ENCODE data around the gene ADK. TPM values are rescaled to one million over a fixed set of nuclear protein-coding genes. Genes with fewer than 3 reads are reported as not detected.
"Not testable (repeated sequence)": the region's sequence is repeated elsewhere in the genome, so short reads cannot be mapped to it uniquely, and the experiment has no call there.

ADK gene
- total RNA-seq, 6 experiments from 2014 or later, result 54.2 to 92.5 (median 63.5) TPM

GRCh38 chr10:74460812-74461211, 309.8 kb downstream of the ADK start:
- Histone ChIP-seq H3K4me3 (no peak overlapping the region), H3K36me3 (no peaks in the 10 kb centered on the region), H3K27me3 (no peaks in the 10 kb centered on the region), H3K4me1 (no peaks in the 10 kb centered on the region), H3K27ac (no peak overlapping the region), H3K9me3 (no peaks in the 10 kb centered on the region)
- no peak for TF ChIP-seq POLR2A (IDR thresholded peaks at IDR 0.05)
- TF ChIP-seq, protein P1, sequence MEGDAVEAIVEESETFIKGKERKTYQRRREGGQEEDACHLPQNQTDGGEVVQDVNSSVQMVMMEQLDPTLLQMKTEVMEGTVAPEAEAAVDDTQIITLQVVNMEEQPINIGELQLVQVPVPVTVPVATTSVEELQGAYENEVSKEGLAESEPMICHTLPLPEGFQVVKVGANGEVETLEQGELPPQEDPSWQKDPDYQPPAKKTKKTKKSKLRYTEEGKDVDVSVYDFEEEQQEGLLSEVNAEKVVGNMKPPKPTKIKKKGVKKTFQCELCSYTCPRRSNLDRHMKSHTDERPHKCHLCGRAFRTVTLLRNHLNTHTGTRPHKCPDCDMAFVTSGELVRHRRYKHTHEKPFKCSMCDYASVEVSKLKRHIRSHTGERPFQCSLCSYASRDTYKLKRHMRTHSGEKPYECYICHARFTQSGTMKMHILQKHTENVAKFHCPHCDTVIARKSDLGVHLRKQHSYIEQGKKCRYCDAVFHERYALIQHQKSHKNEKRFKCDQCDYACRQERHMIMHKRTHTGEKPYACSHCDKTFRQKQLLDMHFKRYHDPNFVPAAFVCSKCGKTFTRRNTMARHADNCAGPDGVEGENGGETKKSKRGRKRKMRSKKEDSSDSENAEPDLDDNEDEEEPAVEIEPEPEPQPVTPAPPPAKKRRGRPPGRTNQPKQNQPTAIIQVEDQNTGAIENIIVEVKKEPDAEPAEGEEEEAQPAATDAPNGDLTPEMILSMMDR (IDR thresholded peaks at IDR 0.05), result no peak
- 40% methylated on average over 1 of the region's 1 CpG for WGBS (ENCODE audit: insufficient coverage, low coverage, low lambda C conversion rate, missing lambda C conversion rate)
- DNase-seq (no peak), ATAC-seq (no peak)
- intact Hi-C loops (cut with DNase I), result no loop called here

GRCh38 chr10:74474022-74474713, 323.1 kb downstream of the ADK start:
- Histone ChIP-seq H3K27me3 (no peaks in the 10 kb centered on the region), H3K9me3 (no peaks in the 10 kb centered on the region), H3K4me1 (no peaks in the 10 kb centered on the region), H3K27ac (no peak overlapping the region), H3K4me3 (no peak overlapping the region), H3K36me3 (no peaks in the 10 kb centered on the region)
- no peak for ATAC-seq
- intact Hi-C loops (cut with DNase I), result no loop called here
- TF ChIP-seq, protein P1 (IDR thresholded peaks at IDR 0.05), result no peak
- TF ChIP-seq POLR2A (IDR thresholded peaks at IDR 0.05), result no peak
- 90% methylated on average over 7 of the region's 7 CpGs for WGBS (ENCODE audit: insufficient coverage, low coverage, low lambda C conversion rate, missing lambda C conversion rate)
- no peak for DNase-seq

DNA sequence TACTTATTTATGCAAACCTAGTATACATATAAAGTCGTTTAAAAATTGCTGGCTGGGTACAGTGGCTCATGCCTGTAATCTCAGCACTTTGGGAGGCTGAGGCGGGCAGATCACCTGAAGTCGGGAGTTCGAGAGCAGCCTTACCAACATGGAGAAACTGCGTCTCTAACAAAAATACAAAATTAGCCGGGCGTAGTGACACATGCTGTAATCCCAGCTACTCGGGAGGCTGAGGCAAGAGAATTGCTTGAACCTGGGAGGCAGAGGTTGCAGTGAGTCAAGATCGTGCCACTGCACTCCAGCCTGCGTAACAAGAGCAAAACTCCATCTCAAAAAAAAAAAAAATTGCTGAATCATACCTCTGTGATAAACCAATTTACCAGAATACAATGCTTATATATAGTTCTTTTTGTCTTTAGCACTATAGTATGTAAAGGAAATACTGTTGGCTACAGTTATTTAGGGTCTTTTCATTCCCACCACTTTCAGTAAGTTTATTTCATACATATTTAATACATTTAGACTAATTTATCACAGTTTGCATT, 325.2 kb downstream of the ADK start:
- H3K27ac ChIP-seq; H3K27me3 ChIP-seq; H3K4me3 ChIP-seq; H3K4me1 ChIP-seq; DNase-seq; H3K36me3 ChIP-seq; ATAC-seq; intact Hi-C loops (cut with DNase I); H3K9me3 ChIP-seq: not testable (repeated sequence)
- WGBS (ENCODE audit: insufficient coverage, low coverage, low lambda C conversion rate, missing lambda C conversion rate), result 92% methylated on average over 10 of the region's 10 CpGs

DNA sequence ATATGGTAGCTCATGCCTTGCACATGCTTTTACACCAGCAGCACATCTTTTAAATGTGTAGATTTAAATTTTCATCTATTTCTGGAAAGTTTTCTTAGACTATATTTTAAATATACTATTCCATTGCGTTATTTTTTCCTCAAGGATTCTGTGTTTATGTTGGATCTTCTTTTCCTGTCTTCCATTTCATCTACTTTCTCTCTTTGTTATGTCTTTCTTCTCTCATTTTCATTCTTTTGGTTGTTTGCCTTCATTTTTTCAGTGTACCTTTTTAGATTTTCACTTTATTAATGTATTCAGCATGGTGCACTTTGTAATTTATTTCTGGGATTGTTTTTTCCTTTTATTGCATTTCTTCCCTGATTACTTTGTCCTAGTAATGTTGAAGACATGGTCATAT, 329.8 kb downstream of the ADK start:
- WGBS (ENCODE audit: insufficient coverage, low coverage, low lambda C conversion rate, missing lambda C conversion rate), result 92% methylated on average over 1 of the region's 1 CpG
- Histone ChIP-seq H3K27me3 (no peaks in the 10 kb centered on the region), H3K4me3 (no peak overlapping the region), H3K36me3 (no peaks in the 10 kb centered on the region), H3K4me1 (no peaks in the 10 kb centered on the region), H3K9me3 (no peaks in the 10 kb centered on the region), H3K27ac (no peak overlapping the region)
- no peak for ATAC-seq
- TF ChIP-seq, protein P1 (IDR thresholded peaks at IDR 0.05), result no peak
- no peak for TF ChIP-seq POLR2A (IDR thresholded peaks at IDR 0.05)
- no peak for DNase-seq
- intact Hi-C loops (cut with DNase I), result no loop called here

DNA sequence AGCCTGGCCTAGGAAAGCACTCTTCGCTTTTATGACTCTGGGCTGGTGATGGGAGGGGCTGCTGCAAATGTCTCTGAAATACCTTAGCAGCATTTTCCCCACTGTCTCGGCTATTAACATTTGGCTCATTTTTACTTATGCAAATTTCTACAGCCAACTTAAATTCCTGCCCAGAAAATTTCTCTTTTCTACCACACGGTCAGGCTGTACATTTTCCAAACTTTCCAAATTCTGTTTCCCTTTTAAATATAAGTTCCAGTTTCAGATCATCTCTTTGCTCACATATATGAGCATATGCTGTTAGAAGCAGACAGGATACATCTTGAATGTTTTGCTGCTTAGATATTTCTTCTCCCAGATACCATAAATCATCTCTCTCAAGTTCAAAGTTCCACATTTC, 332.3 kb downstream of the ADK start:
- H3K4me3 ChIP-seq, result no peak overlapping the region
- WGBS (ENCODE audit: insufficient coverage, low coverage, low lambda C conversion rate, missing lambda C conversion rate), result 100% methylated on average over 3 of the region's 3 CpGs
- H3K4me1 ChIP-seq, result no peaks in the 10 kb centered on the region
- no peaks in the 10 kb centered on the region for H3K36me3 ChIP-seq
- H3K27ac ChIP-seq, result no peak overlapping the region
- TF ChIP-seq, protein P1 (IDR thresholded peaks at IDR 0.05), result no peak
- intact Hi-C loops (cut with DNase I), result no loop called here
- DNase-seq, result no peak
- no peak for ATAC-seq
- no peaks in the 10 kb centered on the region for H3K9me3 ChIP-seq
- no peaks in the 10 kb centered on the region for H3K27me3 ChIP-seq

Measured in right lobe of liver (tissue), 6 donors.